Activated CD4-positive, alpha-beta T cell treated with anti-CD3 and anti-CD28 coated beads, Interleukin-10, Interleukin-2, amounts not matched to agents 100 ng/mL and 50 ng/mL, durations not matched to agents 16 hours and 8 hours (primary cell): Measurements from ENCODE around the gene MSI2.

ENCODE experiments used
- DNase-seq: peaks from one replicate; pipeline ENCODE4 v3.0.0-alpha.2; 2020

MSI2 gene

DNA sequence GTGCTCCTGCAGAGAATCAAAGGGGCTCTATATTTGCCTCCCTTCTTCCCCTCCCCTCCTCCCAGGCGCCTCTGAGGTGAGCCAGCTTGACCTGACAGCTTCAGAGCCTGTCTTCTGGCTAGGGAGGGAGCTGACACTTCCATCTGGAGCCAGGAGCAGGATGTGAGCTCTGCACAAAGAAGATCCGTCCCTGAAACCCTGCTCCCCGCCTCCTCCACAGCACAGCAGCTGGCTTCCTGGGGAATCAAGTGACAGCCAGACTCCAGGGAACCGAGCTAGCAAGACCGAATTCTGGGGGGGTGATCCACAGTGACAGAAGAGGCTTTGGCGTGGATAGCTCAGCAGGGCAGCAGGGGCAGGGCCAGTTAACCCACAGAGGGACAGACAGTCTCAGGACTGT lies 451.6 kb downstream of the MSI2 start:
- DNase-seq: no peak

GRCh38 chr17:57708410-57708809 lies 452.1 kb downstream of the MSI2 start:
- no peak for DNase-seq

DNA sequence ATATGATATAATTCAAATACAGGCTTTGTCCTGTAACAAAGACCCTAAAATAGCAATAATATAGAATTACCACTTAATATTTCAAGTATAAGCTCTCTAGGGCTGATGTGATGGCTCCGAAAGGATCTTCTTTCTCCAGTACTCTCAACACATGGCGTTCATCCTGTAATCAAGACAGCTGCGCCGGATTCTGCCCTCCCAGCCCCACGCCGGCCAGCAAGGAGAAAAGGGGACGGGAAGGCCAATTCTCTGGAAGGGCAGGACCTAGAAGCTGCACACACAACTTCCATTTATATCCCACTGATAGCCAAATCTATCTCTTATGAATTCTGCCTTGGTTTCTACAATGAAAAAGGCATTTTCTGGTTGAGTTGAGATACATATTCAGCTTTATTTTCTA lies 456.8 kb downstream of the MSI2 start:
- no peak for DNase-seq

- no peak for DNase-seq
Measured at GRCh38 chr17:57714665-57715180, 458.4 kb downstream of the MSI2 start.

DNA sequence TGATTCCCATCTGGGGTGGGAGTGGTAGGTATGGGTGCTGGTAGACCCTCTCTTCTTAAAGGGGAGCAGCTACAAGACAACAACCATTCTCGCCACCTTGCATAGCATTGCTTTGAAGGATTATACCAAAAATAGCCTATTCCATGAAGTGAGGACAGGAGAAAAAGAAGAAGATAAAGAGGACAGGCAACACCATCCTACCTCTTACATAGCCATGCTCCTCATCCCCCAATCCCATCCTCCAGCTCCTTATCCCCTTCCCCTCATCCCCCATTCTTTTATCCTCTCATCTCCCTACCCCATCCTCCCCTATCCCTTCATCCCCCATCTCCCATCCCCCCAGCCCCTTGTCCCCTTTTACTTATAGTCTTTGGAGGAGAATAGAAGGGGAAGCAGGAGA lies 459.7 kb downstream of the MSI2 start:
- DNase-seq: no peak

DNA sequence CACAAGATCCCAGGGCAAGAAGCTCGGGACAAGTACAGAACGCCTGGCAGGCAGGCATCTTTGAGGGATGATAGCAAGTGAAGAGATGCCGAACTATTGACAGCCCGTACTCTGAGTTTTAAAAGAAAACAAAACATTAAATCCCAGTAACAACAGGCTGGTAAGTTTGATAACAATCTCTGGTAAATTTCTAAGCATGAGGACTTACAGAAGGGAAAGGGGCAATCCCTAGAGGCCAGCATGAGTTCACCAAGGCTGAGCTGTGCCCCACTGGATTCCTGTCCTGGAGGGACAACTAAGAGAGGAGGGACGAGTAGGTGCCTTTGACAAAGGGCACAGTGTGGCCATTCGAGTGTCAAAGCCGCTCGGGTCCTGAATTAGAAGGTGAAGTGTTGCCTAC lies 462.6 kb downstream of the MSI2 start:
- no peak for DNase-seq

DNA sequence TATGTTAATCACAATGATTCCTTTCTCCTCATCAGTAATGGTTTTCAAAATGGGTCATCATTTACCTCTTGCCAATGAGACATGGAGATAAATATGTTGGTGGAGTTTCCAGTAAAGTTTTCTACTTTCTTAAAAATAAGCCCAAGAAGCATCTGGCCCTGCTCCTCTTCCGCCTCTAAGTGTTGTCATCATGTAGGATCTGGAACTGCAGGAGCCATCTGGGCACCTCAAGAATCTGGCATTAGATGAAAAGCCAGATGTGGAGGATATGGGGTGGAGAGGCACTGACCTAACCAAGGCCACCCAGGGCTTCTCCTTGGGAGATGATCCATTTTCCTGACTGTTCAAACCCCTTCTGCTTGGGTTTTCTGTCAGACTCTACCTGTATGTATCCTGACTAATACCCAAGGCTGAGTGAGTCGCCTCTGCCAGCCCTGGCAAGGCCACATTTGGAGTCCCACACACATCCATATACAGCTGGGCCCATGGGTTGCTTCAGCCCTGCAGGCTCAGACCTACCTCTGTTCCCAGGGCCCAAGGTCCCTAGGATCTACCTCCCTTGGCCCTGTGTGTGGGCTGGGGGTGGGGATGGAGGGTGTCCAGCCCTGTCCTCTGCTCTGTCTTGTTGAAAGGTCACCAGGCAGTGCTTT lies 464.2 kb downstream of the MSI2 start:
- no peak for DNase-seq

GRCh38 chr17:57721967-57722703 lies 465.8 kb downstream of the MSI2 start:
- DNase-seq: no peak

DNA sequence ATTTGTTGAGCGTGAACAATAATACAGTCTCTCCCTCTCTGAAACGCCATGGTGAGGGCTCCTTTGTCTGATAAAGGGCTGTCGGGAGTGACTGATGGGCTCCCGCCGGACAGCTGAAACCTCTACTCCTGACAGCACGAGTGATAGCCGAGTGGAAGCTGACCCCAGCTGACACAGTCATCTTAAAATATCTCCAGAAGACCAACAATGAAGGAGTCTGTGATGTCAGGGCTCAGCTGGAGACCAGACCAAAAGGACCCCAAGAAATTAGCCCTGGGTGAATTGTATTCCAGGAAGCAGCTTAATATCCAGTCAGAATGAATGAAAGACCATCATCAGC lies 466.4 kb downstream of the MSI2 start:
- DNase-seq: no peak

DNA sequence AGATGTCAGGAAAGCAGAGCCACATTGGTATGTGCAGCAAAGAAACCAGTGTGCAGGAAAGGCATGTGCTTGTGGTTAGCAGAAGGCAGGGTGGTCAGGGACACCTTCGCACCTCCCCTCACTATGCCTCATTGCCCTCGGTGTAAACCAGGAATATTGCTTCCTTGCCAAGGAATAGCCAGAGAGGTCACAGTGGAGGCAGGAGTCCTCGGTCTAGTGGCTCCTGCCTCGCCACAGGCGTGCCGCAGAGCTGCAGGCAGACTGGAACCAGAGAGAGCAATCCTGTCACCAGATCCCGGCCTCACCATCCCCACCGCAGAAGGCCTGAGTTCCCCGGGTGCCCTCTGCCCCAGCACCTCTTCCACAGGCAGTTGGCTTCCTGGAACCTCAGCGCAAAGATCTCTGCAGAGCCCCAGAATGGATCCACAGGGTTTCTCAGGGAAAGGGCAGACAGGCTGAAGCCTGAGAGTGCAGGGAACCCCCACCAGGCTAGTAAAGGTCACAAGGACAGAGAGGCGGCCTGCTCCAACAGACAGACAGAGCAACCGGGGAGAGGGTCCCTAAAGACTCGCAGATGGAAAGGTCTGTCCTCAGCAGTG lies 467.2 kb downstream of the MSI2 start:
- DNase-seq: no peak

- DNase-seq: peak; percentile 9
Measured at GRCh38 chr17:57724026-57724728, 467.9 kb downstream of the MSI2 start.

- no peak for DNase-seq
Measured at GRCh38 chr17:57724729-57725125, 468.4 kb downstream of the MSI2 start.

DNA sequence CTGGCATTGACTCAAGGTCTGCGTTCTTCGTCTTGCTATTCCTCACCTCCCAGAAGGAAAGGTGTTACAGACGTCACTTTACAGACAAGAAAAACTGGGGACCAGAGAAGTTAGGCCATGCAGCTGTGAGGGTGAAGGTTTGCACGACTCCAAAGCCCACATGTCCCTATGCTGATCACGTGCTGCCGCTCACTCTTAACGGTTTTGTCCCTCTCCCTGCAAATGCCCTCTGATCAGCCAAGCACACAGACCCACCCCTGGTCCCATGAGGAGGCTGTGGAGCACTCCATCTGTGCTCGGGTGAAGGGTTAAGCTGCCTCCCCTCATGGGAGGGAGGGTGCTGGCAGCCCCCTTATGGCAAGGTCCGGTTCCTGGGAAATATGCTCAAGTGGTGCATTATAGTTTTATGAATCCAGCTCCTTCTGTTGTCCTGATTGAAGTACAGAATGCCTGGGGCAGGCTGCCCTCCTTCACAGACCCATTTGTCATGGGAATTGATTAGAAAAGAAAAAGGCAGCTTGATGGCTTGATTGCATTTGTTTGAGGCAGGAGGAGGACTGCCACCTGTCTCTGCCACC lies 470.0 kb downstream of the MSI2 start:
- no peak for DNase-seq

DNA sequence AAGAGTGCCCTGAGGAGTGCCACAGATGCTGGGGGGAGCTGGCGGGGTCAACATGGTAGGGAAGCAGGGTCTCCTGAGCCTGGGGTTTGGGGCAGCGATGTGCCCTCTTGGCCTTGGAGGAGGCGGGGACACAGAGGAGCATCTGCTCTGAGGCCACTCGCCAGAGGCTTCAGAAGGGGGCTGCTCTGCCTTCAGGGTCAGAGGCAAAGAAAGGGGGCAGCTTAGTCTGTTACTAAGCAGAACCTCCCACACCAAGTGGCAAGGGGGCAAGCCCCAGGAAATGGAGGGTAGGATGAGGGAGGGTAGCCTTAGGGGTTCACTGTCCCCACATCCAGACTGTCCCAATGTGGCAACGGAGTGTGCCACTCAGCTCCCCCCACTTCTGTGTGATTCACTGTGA lies 470.5 kb downstream of the MSI2 start:
- no peak for DNase-seq

DNA sequence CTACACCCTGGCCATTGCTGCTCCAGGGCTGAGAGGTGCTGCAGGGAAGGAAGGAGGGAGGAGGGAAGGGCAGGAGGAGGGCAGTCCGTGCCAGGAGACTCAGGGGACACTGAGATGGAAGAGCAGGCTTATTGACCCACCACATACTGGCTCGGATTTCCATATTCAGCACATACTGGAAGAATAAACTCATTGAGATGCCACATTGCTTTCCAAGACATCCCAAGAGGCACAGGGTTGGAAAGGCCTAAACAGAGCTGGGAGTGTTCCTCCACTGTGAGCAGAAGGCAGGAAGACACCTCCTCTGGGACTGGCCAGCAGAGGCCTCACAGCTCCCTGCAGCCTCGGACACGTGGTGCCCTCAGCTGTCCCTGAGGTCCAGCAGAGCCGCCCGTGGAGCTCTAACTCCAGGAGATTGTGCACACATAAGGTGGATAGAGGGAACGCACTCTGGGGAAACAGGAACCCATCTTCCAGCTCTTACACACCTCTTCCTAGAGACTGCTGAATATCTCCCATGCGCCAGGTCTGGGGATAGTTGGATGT lies 471.4 kb downstream of the MSI2 start:
- DNase-seq: no peak

DNA sequence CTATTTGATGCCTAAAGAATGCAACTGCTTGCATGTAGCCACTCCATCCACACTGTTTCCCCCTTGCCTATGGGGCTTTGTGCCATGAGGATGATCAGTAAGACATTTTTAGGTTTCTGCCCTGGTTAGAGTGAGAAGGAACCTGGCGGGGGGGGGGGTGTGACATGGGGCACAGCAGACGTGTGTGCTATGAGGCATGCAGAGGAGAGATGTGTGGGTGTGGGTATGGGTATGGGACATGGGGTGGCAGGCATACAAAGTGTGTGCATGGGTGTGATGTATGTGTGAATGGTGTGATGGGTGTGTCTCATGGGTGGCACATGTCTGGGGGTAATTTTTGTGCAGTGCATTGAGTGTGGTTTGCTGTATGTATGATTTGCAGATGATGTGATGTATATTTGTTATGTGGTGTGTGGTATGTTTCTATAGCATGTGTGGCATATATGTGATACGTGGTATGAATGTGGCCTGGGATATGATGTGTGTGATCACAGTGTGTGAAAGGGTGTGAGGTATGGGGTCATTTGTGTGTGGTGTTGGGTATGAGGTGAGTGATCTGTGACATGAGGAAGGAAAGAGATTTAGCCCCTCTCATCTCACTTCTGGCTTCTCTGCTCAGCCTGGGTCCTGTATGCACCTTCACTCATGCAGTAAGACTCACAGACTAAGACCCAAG lies 473.8 kb downstream of the MSI2 start:
- no peak for DNase-seq

GRCh38 chr17:57732062-57732461 lies 475.7 kb downstream of the MSI2 start:
- no peak for DNase-seq

- DNase-seq: no peak
Measured at GRCh38 chr17:57733085-57733484, 476.8 kb downstream of the MSI2 start.
